AG09319 (cell line): Measurements from ENCODE around the gene DGCR2.
"Not testable (repeated sequence)": the region's sequence is repeated elsewhere in the genome, so short reads cannot be mapped to it uniquely, and the experiment has no call there.

Experiments
- DNase-seq: peaks from one replicate; pipeline ENCODE4 v3.0.0-alpha.2; 2010; ENCODE audit warnings: low read depth; ENCODE audit errors: extremely low read depth
- TF ChIP-seq, protein P1 (sequence below): IDR thresholded peaks from 2 replicates; pipeline ENCODE4 v1.5.1; 2011; ENCODE audit warnings: low read depth, mild to moderate bottlenecking, inconsistent platforms, low read length, moderate library complexity

The DGCR2 gene

DNA sequence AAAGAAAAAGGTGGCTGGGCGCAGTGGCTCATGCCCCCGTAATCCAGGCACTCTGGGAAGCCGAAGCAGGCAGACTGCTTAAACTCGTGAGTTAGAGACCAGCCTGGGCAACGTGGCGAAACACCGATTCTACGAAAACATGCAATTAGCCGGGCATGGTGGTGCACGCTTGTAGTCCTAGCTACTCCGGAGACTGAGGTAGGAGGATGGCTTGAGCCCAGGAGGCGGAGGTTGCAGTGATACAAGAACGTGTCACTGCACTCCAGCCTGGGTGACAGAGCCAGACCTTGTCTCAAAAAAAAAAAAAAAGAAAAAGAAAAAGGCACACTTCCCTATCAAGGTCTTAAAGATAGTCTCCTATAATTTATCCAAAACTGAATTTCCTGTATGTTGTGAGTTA lies 39.4 kb downstream of the DGCR2 start:
- no peak for DNase-seq
- TF ChIP-seq, protein P1, sequence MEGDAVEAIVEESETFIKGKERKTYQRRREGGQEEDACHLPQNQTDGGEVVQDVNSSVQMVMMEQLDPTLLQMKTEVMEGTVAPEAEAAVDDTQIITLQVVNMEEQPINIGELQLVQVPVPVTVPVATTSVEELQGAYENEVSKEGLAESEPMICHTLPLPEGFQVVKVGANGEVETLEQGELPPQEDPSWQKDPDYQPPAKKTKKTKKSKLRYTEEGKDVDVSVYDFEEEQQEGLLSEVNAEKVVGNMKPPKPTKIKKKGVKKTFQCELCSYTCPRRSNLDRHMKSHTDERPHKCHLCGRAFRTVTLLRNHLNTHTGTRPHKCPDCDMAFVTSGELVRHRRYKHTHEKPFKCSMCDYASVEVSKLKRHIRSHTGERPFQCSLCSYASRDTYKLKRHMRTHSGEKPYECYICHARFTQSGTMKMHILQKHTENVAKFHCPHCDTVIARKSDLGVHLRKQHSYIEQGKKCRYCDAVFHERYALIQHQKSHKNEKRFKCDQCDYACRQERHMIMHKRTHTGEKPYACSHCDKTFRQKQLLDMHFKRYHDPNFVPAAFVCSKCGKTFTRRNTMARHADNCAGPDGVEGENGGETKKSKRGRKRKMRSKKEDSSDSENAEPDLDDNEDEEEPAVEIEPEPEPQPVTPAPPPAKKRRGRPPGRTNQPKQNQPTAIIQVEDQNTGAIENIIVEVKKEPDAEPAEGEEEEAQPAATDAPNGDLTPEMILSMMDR, result no peak

GRCh38 chr22:19082101-19082500 lies 40.1 kb downstream of the DGCR2 start:
- TF ChIP-seq, protein P1, result no peak
- DNase-seq, result no peak

GRCh38 chr22:19081351-19081750 lies 40.9 kb downstream of the DGCR2 start:
- TF ChIP-seq, protein P1, result no peak
- DNase-seq, result no peak

GRCh38 chr22:19080853-19081252 lies 41.4 kb downstream of the DGCR2 start:
- TF ChIP-seq, protein P1, result no peak

DNA sequence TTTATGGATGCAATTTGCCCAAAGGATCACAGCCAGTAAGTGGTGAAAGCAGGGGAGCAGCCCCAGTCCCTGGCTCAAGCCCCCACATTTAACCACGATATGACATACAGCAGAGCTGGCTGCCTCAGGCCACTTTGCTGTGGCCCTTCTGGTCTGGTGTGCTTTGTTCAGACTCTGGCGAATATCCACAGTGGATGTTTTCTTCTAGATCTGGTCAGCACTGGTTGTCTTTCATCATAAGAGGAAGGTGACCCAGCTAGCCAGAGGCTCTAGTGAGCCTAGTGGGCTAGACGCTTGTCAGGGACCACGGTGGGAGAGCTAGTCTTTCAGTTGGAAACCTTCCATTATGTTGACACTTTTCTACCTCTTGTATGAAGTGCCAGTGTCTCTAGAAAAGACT lies 42.5 kb downstream of the DGCR2 start:
- DNase-seq, result no peak
- TF ChIP-seq, protein P1, result no peak

More at GRCh38 chr22:19080853-19081252, 41.4 kb downstream of the DGCR2 start:
- no peak for DNase-seq

DNA sequence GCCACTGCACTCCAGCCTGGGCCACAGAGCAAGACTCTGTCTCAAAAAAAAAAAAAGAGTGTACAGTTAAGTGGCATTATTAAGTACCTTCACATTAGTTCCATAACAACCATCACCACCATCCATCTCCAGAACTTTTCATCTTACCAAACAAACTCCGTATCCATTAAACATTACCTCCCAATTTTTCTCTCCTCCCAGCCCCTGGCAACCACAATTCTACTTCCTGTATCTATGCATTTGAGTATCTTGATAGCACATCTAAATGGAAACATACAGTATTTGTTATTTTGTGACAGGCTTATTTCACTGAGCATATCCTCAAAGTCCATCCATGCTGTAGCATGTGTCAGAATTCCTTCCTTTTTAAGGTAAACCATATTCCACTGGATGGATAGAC lies 46.8 kb downstream of the DGCR2 start:
- TF ChIP-seq, protein P1, result no peak
- no peak for DNase-seq

GRCh38 chr22:19072853-19073252 lies 49.4 kb downstream of the DGCR2 start:
- DNase-seq, result not testable (repeated sequence)

- TF ChIP-seq, protein P1, result no peak
Observed at GRCh38 chr22:19070397-19071169, 51.6 kb downstream of the DGCR2 start.

More at GRCh38 chr22:19070397-19071169, 51.6 kb downstream of the DGCR2 start:
- DNase-seq, result no peak
